Activated CD4-positive, alpha-beta T cell treated with anti-CD3 and anti-CD28 coated beads, Interleukin-2, amount 10 ng/mL, durations not matched to agents 24 days and 14 days (primary cell): ENCODE measurements around the gene SUCLG2. TPM values are rescaled to one million over a fixed set of nuclear protein-coding genes. Genes with fewer than 3 reads are reported as not detected.

Experiments used
- DNase-seq: peaks from one replicate; pipeline ENCODE4 v3.0.0; 2022
- H3K27ac Mint-ChIP-seq: one replicate; pipeline ENCODE4 v1.8.0; 2022; ENCODE audit warnings: mild to moderate bottlenecking, mixed read lengths
- H3K27me3 Mint-ChIP-seq: one replicate; pipeline ENCODE4 v1.8.0; 2022; ENCODE audit warnings: mixed read lengths
- H3K36me3 Mint-ChIP-seq: one replicate; pipeline ENCODE4 v1.8.0; 2022; ENCODE audit warnings: low read depth, mild to moderate bottlenecking, mixed read lengths
- H3K4me1 Mint-ChIP-seq: one replicate; pipeline ENCODE4 v1.8.0; 2021; ENCODE audit warnings: mixed read lengths
- H3K4me3 Mint-ChIP-seq: one replicate; pipeline ENCODE4 v1.8.0; 2022; ENCODE audit warnings: mild to moderate bottlenecking, moderate library complexity, mixed read lengths
- H3K9me3 Mint-ChIP-seq: one replicate; pipeline ENCODE4 v1.8.0; 2021; ENCODE audit warnings: mixed read lengths
- intact Hi-C: fragments of 100-400 bp; cut with micrococcal nuclease; formaldehyde crosslinking; loops from one replicate; pipeline ENCODE4 v1.15.1; 2023
- total RNA-seq: library from RNA; stranded (reverse); gene quantifications from 2 replicates; pipeline ENCODE4 v1.2.3, GENCODE V29; 2022

SUCLG2 gene, protein sequence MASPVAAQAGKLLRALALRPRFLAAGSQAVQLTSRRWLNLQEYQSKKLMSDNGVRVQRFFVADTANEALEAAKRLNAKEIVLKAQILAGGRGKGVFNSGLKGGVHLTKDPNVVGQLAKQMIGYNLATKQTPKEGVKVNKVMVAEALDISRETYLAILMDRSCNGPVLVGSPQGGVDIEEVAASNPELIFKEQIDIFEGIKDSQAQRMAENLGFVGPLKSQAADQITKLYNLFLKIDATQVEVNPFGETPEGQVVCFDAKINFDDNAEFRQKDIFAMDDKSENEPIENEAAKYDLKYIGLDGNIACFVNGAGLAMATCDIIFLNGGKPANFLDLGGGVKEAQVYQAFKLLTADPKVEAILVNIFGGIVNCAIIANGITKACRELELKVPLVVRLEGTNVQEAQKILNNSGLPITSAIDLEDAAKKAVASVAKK
- total RNA-seq = 33.2 and 34.6 TPM in 2 replicates

DNA sequence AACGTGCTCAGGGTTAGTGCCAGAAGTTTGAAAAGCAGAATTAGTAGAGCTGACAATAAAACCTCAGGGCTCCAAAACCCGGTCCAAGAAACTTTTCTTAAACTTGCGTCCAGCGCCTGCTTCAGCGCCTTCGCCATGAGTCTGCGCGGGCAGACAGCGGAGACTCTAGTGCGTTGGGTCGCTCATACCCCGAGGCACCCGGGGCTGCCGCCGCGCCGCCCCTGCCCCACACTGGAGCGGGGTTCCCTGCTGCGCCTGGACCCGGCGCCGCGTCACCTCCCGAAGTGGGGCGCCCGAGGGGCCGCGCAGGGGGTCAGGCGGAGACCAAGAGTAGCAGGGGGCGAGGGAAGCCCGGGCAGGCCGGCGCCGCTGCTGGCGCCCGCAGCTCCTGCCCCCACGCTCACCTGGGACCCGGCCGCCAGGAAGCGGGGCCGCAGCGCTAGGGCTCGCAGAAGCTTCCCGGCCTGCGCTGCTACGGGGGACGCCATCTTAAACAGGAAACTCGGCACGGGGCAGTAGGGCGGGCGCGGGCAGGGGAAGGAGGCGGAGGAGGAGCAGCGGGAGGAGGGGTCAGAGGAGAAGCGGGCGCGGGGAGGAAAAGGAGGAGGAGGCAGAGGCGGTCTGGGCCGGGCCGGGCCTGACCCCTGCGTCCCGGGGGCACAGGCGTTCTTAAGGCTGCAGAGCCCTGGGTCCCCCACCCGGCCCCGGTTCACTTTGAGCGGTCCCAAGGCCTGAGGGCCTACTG is at the start of gene SUCLG2:
TSS of gene SUCLG2 (minus strand) at position 514 of the 745 bp plus-strand sequence. CDS start at position 488, 26 bp downstream.
- DNase-seq = peak; percentile 95
- Mint-ChIP-seq H3K36me3 (peaks cover 32% of the 10 kb centered on the region), H3K27me3 (peaks cover 1% of the 10 kb centered on the region), H3K27ac (peak within 1 kb of the TSS; percentile 88), H3K4me3 (peak within 1 kb of the TSS; percentile 81), H3K9me3 (peaks cover 12% of the 10 kb centered on the region), H3K4me1 (peaks cover 54% of the 10 kb centered on the region)
- intact Hi-C loops = loop anchor here (2.0 to 10.0 kb wide), 8 partner anchors 31 to 1771 kb away; partner anchors contain the start of genes KBTBD8 and SLC25A26

- no peaks in the 10 kb centered on the region for H3K27me3 Mint-ChIP-seq
- intact Hi-C loops = no loop called here
- H3K4me3 Mint-ChIP-seq = no peak overlapping the region
- H3K27ac Mint-ChIP-seq = no peak overlapping the region
- no peak for DNase-seq
- no peaks in the 10 kb centered on the region for H3K36me3 Mint-ChIP-seq
- H3K4me1 Mint-ChIP-seq = no peaks in the 10 kb centered on the region
- H3K9me3 Mint-ChIP-seq = no peaks in the 10 kb centered on the region
Observed at GRCh38 chr3:67700596-67700995, 46.2 kb upstream of the SUCLG2 start.

- Mint-ChIP-seq H3K36me3 (no peaks in the 10 kb centered on the region), H3K27ac (no peak overlapping the region)
Observed at GRCh38 chr3:67699882-67700281, 45.5 kb upstream of the SUCLG2 start.

DNA sequence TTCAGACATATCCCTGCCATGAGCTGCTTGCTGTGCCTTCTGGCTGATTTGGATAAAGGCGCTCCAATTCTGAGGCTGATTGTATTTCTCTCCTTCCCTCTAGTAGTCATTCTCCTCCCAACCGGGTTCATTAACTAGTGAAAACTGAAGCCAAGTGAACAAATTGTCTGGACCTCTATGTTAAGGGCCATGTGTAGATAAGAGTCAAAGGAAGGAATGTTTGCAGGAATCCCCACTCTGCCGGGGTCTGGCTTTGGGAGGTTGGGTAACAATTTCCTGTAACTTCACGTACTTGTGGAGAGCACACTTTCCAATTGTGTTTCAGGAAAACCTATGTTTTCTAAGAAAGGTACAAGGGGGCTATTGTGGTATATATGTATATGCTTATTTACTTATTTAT is 38.2 kb upstream of the SUCLG2 start:
- no peak overlapping the region for H3K27ac Mint-ChIP-seq
- intact Hi-C loops = no loop called here
- no peak for DNase-seq
- no peaks in the 10 kb centered on the region for H3K27me3 Mint-ChIP-seq
- H3K4me3 Mint-ChIP-seq = no peak overlapping the region
- no peaks in the 10 kb centered on the region for H3K4me1 Mint-ChIP-seq
- H3K9me3 Mint-ChIP-seq = peaks cover 4% of the 10 kb centered on the region
- H3K36me3 Mint-ChIP-seq = no peaks in the 10 kb centered on the region

More at GRCh38 chr3:67699882-67700281, 45.5 kb upstream of the SUCLG2 start:
- Mint-ChIP-seq H3K9me3 (no peaks in the 10 kb centered on the region), H3K4me1 (no peaks in the 10 kb centered on the region), H3K4me3 (no peak overlapping the region), H3K27me3 (no peaks in the 10 kb centered on the region)
- no peak for DNase-seq
- intact Hi-C loops = no loop called here

DNA sequence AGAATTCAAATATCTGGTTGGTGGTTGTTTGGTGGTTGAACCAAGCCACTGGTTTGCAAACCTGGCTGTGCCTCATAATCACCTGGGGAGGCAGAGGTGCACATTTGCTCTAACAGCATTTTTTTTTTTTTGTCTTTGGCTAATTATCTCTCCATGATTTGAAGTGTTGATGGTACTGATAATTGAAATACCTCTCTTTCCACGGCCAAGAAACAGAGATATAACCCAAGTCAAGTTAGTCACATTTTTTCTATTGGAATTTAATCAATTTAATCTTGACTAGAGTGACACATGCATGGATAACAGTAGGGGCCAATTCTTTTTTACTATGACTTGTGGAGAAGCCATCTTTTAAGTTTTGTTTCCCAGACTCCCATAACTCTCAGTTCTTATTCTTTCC is 37.5 kb upstream of the SUCLG2 start:
- Mint-ChIP-seq H3K27ac (no peak overlapping the region), H3K4me1 (no peaks in the 10 kb centered on the region), H3K27me3 (no peaks in the 10 kb centered on the region), H3K36me3 (no peaks in the 10 kb centered on the region), H3K4me3 (no peak overlapping the region), H3K9me3 (peaks cover 4% of the 10 kb centered on the region)
- intact Hi-C loops = no loop called here
- DNase-seq = no peak

GRCh38 chr3:67691207-67691606 is 36.8 kb upstream of the SUCLG2 start:
- DNase-seq = no peak
- Mint-ChIP-seq H3K36me3 (no peaks in the 10 kb centered on the region), H3K4me3 (no peak overlapping the region), H3K9me3 (peaks cover 9% of the 10 kb centered on the region), H3K27ac (no peak overlapping the region), H3K27me3 (no peaks in the 10 kb centered on the region), H3K4me1 (peaks cover 1% of the 10 kb centered on the region)
- intact Hi-C loops = no loop called here

- intact Hi-C loops = no loop called here
- peaks cover 11% of the 10 kb centered on the region for H3K4me1 Mint-ChIP-seq
- no peak for DNase-seq
- H3K9me3 Mint-ChIP-seq = peaks cover 9% of the 10 kb centered on the region
- H3K36me3 Mint-ChIP-seq = no peaks in the 10 kb centered on the region
- no peak overlapping the region for H3K27ac Mint-ChIP-seq
- H3K4me3 Mint-ChIP-seq = no peak overlapping the region
- no peaks in the 10 kb centered on the region for H3K27me3 Mint-ChIP-seq
Observed at GRCh38 chr3:67689806-67690205, 35.4 kb upstream of the SUCLG2 start.

GRCh38 chr3:67688231-67688630 is 33.8 kb upstream of the SUCLG2 start:
- Mint-ChIP-seq H3K4me3 (no peak overlapping the region), H3K27me3 (no peaks in the 10 kb centered on the region), H3K4me1 (peaks cover 18% of the 10 kb centered on the region), H3K36me3 (no peaks in the 10 kb centered on the region), H3K9me3 (peaks cover 6% of the 10 kb centered on the region), H3K27ac (no peak overlapping the region)
- no peak for DNase-seq
- intact Hi-C loops = no loop called here

DNA sequence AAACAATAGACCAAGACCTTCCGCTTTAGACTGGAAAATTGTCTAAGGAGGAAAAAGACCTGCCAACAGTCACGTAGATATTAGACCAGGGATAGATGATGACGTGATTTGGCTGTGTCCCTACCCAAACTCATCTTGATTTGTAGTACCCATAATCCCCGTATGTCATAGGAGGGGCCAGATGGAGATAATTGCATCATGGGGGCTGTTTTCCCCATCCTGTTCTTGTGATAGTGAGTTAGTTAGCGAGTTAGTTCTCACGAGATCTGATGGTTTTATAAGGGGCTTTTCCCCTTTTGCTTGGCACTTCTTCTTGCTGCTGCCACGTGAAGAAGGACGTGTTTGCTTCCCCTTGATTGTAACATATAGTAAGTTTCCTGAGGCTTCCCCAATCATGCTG is 31.7 kb upstream of the SUCLG2 start:
- Mint-ChIP-seq H3K36me3 (no peaks in the 10 kb centered on the region), H3K4me3 (no peak overlapping the region), H3K27me3 (no peaks in the 10 kb centered on the region), H3K4me1 (peaks cover 19% of the 10 kb centered on the region), H3K27ac (no peak overlapping the region), H3K9me3 (peaks cover 6% of the 10 kb centered on the region)
- intact Hi-C loops = no loop called here
- DNase-seq = no peak

DNA sequence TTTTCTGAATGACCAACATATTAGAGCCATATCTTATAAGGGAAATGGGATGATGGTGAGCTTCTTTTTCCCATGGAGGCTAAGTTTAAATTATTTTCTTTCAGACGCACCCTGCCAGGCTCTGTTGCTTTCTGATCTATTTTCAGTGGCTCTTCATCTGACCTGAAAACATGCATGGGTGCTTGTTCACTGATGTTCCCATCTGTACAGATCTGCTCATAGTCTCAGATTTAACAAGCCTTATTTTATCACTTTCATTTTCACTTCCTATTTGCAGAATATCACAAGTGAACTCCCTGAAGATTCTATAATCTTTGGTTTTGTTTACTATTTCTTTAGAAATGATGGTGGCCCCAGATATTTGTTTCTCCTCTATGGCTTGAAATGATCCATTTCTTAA is 31.1 kb upstream of the SUCLG2 start:
- intact Hi-C loops = loop anchor here (2.0 kb wide), 1 partner anchor 31 kb away; the partner anchor contains the start of gene SUCLG2
- Mint-ChIP-seq H3K4me1 (peaks cover 19% of the 10 kb centered on the region), H3K4me3 (peak overlapping the region; percentile 46), H3K27me3 (no peaks in the 10 kb centered on the region), H3K27ac (peak overlapping the region; percentile 7), H3K36me3 (no peaks in the 10 kb centered on the region), H3K9me3 (peaks cover 6% of the 10 kb centered on the region)
- peak; percentile 66 for DNase-seq

- Mint-ChIP-seq H3K27me3 (no peaks in the 10 kb centered on the region), H3K4me3 (no peak overlapping the region), H3K4me1 (peaks cover 21% of the 10 kb centered on the region), H3K9me3 (peaks cover 6% of the 10 kb centered on the region), H3K27ac (no peak overlapping the region), H3K36me3 (no peaks in the 10 kb centered on the region)
- intact Hi-C loops = loop anchor here (2.0 kb wide), 1 partner anchor 29 kb away; the partner anchor contains the start of gene SUCLG2
- no peak for DNase-seq
Observed at GRCh38 chr3:67684211-67684610, 29.8 kb upstream of the SUCLG2 start.

- Mint-ChIP-seq H3K4me1 (peaks cover 26% of the 10 kb centered on the region), H3K9me3 (peaks cover 6% of the 10 kb centered on the region), H3K36me3 (no peaks in the 10 kb centered on the region), H3K27ac (no peak overlapping the region), H3K27me3 (no peaks in the 10 kb centered on the region), H3K4me3 (no peak overlapping the region)
- DNase-seq = no peak
- intact Hi-C loops = no loop called here
Observed at GRCh38 chr3:67683522-67683921, 29.1 kb upstream of the SUCLG2 start.

- no peak overlapping the region for H3K4me3 Mint-ChIP-seq
- intact Hi-C loops = no loop called here
- DNase-seq = no peak
- H3K4me1 Mint-ChIP-seq = peaks cover 18% of the 10 kb centered on the region
- peaks cover 3% of the 10 kb centered on the region for H3K36me3 Mint-ChIP-seq
- peaks cover 7% of the 10 kb centered on the region for H3K9me3 Mint-ChIP-seq
- H3K27ac Mint-ChIP-seq = no peak overlapping the region
- H3K27me3 Mint-ChIP-seq = no peaks in the 10 kb centered on the region
Observed at GRCh38 chr3:67678665-67679064, 24.3 kb upstream of the SUCLG2 start.

- H3K27ac Mint-ChIP-seq = no peak overlapping the region
- H3K27me3 Mint-ChIP-seq = peaks cover 2% of the 10 kb centered on the region
- intact Hi-C loops = no loop called here
- H3K9me3 Mint-ChIP-seq = peaks cover 7% of the 10 kb centered on the region
- H3K4me1 Mint-ChIP-seq = peaks cover 9% of the 10 kb centered on the region
- DNase-seq = no peak
- H3K36me3 Mint-ChIP-seq = peaks cover 6% of the 10 kb centered on the region
- no peak overlapping the region for H3K4me3 Mint-ChIP-seq
Observed at GRCh38 chr3:67674055-67674454, 19.6 kb upstream of the SUCLG2 start.
